ENCODE measurements around the gene CRYZL1.

Gene CRYZL1

GRCh38 chr21:33662046-33662445, 20.5 kb upstream of the CRYZL1 start:
- DNase-seq (ENCODE audit: insufficient read length, low spot score): no peak
- no peak for FAIRE-seq

- no peak for DNase-seq (ENCODE audit: insufficient read length, low spot score)
- no peak for FAIRE-seq
These were observed 19.6 kb upstream of the CRYZL1 start for GRCh38 chr21:33661146-33661545.

- DNase-seq (ENCODE audit: insufficient read length, low spot score) (no peak), FAIRE-seq (no peak)
These were observed 18.9 kb upstream of the CRYZL1 start for GRCh38 chr21:33660406-33660805.

- no peak for FAIRE-seq
- DNase-seq (ENCODE audit: insufficient read length, low spot score): no peak
These were observed 18.0 kb upstream of the CRYZL1 start for GRCh38 chr21:33659568-33659949.

GRCh38 chr21:33658919-33659567, 17.5 kb upstream of the CRYZL1 start:
- FAIRE-seq (no peak), DNase-seq (ENCODE audit: insufficient read length, low spot score) (no peak)

GRCh38 chr21:33657124-33657820, 15.7 kb upstream of the CRYZL1 start:
- DNase-seq (ENCODE audit: insufficient read length, low spot score): no peak
- no peak for FAIRE-seq

GRCh38 chr21:33655588-33656221, 14.2 kb upstream of the CRYZL1 start:
- peak; percentile 78 for DNase-seq (ENCODE audit: insufficient read length, low spot score)
- FAIRE-seq: no peak

GRCh38 chr21:33654412-33654811, 12.9 kb upstream of the CRYZL1 start:
- FAIRE-seq: no peak
- no peak for DNase-seq (ENCODE audit: insufficient read length, low spot score)

- no peak for FAIRE-seq
- no peak for DNase-seq (ENCODE audit: insufficient read length, low spot score)
These were observed 10.6 kb upstream of the CRYZL1 start for GRCh38 chr21:33651965-33652680.

GRCh38 chr21:33650929-33651509, 9.5 kb upstream of the CRYZL1 start:
- FAIRE-seq: no peak
- DNase-seq (ENCODE audit: insufficient read length, low spot score): no peak

GRCh38 chr21:33650230-33650629, 8.7 kb upstream of the CRYZL1 start:
- FAIRE-seq (no peak), DNase-seq (ENCODE audit: insufficient read length, low spot score) (no peak)

- DNase-seq (ENCODE audit: insufficient read length, low spot score) (no peak), FAIRE-seq (no peak)
These were observed 7.0 kb upstream of the CRYZL1 start for GRCh38 chr21:33648555-33648954.

GRCh38 chr21:33647587-33647986, 6.0 kb upstream of the CRYZL1 start:
- FAIRE-seq: no peak
- no peak for DNase-seq (ENCODE audit: insufficient read length, low spot score)

GRCh38 chr21:33645730-33646129, 4.2 kb upstream of the CRYZL1 start:
- DNase-seq (ENCODE audit: insufficient read length, low spot score): no peak
- FAIRE-seq: no peak

GRCh38 chr21:33644383-33645074, 3.0 kb upstream of the CRYZL1 start:
- no peak for FAIRE-seq

GRCh38 chr21:33643658-33644311, 2.2 kb upstream of the CRYZL1 start:
- FAIRE-seq (no peak), DNase-seq (ENCODE audit: insufficient read length, low spot score) (peak; percentile 27)

More at GRCh38 chr21:33644383-33645074, 3.0 kb upstream of the CRYZL1 start:
- no peak for DNase-seq (ENCODE audit: insufficient read length, low spot score)

- no peak for DNase-seq (ENCODE audit: insufficient read length, low spot score)
These were observed 1.5 kb upstream of the CRYZL1 start for GRCh38 chr21:33642896-33643657.

GRCh38 chr21:33642027-33642895, 720 bp upstream of the CRYZL1 start, which contains the start of gene ITSN1:
ITSN1 (plus strand) TSS chr21:33642501; CDS start chr21:33718829, 76,328 bp downstream.
- DNase-seq (ENCODE audit: insufficient read length, low spot score): peak; percentile 96
- FAIRE-seq: peak; percentile 98

More at GRCh38 chr21:33642896-33643657, 1.5 kb upstream of the CRYZL1 start:
- no peak for FAIRE-seq
